Adrenal gland (tissue), 5 donors: Measurements from ENCODE around the gene LIPA.

Experiments used
- CTCF ChIP-seq, 6 experiments: fragments of 450-650 bp in 4 of 6; fragments of 200-600 bp in 2 of 6; sonication (generic) in 1 of 6; IDR thresholded peaks; 1 replicate in 5 of 6; 2 replicates in 1 of 6; pipeline versions ENCODE4 v1.5.1 to v1.8.0; 2016 to 2021; ENCODE audit warnings: antibody characterized with exemption in 6 of 6, mild to moderate bottlenecking in 2 of 6, moderate library complexity in 1 of 6
- POLR2A ChIP-seq, 2 donors: fragments of 450-650 bp; IDR thresholded peaks; one replicate each; pipeline ENCODE4 v1.6.1; 2017; ENCODE audit warnings: antibody characterized with exemption in 2 of 2, mild to moderate bottlenecking in 2 of 2, moderate library complexity in 1 of 2
- donor health status: DM: no; HTN: no; CAD: no.

- TF ChIP-seq CTCF (IDR thresholded peaks at IDR 0.05) (no peak), POLR2A (IDR thresholded peaks at IDR 0.05) (no peak)
Observed at GRCh38 chr10:89216056-89216455, 35.5 kb downstream of the LIPA start.
